Neural cell (in vitro differentiated cells): ENCODE data around the gene TTC39A. TPM values are rescaled to one million over a fixed set of nuclear protein-coding genes. Genes with fewer than 3 reads are reported as not detected.

ENCODE experiments used
- H2AFZ ChIP-seq: fragments of 200-600, 300-800 bp; sonication (generic), shearing (Covaris generic); 2 replicates; pipeline ENCODE4 v1.6.0; 2014; ENCODE audit warnings: low read depth, mild to moderate bottlenecking, antibody characterized with exemption, low read length, moderate library complexity
- H3F3A ChIP-seq: fragments of 200-600 bp; shearing (Covaris generic); 2 replicates; pipeline ENCODE4 v1.6.1; 2016; ENCODE audit warnings: mild to moderate bottlenecking, moderate library complexity, mixed read lengths, antibody characterized with exemption, low read length; ENCODE audit not compliant: insufficient read depth, poor library complexity, severe bottlenecking
- H3K27ac ChIP-seq: fragments of 200-600, 300-800 bp; sonication (generic), shearing (Covaris generic); 2 replicates; pipeline ENCODE4 v1.5.1; 2014; ENCODE audit warnings: mild to moderate bottlenecking, low read length, moderate library complexity
- H3K27me3 ChIP-seq: fragments of 300-800, 200-600 bp; sonication (generic), shearing (Covaris generic); 2 replicates; pipeline ENCODE4 v1.6.0; 2014; ENCODE audit warnings: mild to moderate bottlenecking, low read depth, low read length, moderate library complexity; ENCODE audit not compliant: insufficient read depth
- H3K36me3 ChIP-seq: fragments of 300-800, 200-600 bp; sonication (generic), shearing (Covaris generic); 2 replicates; pipeline ENCODE4 v1.5.1; 2014; ENCODE audit warnings: mild to moderate bottlenecking, antibody characterized with exemption, low read length, moderate library complexity; ENCODE audit not compliant: insufficient read depth
- H3K4me2 ChIP-seq: fragments of 300-800, 200-600 bp; sonication (generic), shearing (Covaris generic); 2 replicates; pipeline ENCODE4 v1.6.0; 2014; ENCODE audit warnings: mild to moderate bottlenecking, low read length
- H3K4me3 ChIP-seq: fragments of 300-800, 200-600 bp; sonication (generic), shearing (Covaris generic); 2 replicates; pipeline ENCODE4 v1.5.1; 2014; ENCODE audit warnings: mild to moderate bottlenecking, low read length, moderate library complexity
- H3K79me2 ChIP-seq: fragments of 200-600 bp; shearing (Covaris generic); replicated peaks from 2 replicates; pipeline ENCODE4 v1.6.0; 2014; ENCODE audit warnings: mild to moderate bottlenecking, low read length, moderate library complexity; ENCODE audit not compliant: insufficient read depth
- H3K9ac ChIP-seq: fragments of 300-800, 200-600 bp; sonication (generic), shearing (Covaris generic); 2 replicates; pipeline ENCODE4 v1.6.1; 2016; ENCODE audit warnings: mild to moderate bottlenecking, low read length, mixed read lengths
- H3K9me2 ChIP-seq: fragments of 200-600 bp; shearing (Covaris generic); 2 replicates; pipeline ENCODE4 v1.6.1; 2016; ENCODE audit warnings: mild to moderate bottlenecking, low read length, mixed read lengths; ENCODE audit not compliant: insufficient read depth
- H3K9me3 ChIP-seq: fragments of 200-600, 300-800 bp; sonication (generic), shearing (Covaris generic); 2 replicates; pipeline ENCODE4 v1.6.1; 2016; ENCODE audit warnings: mild to moderate bottlenecking, mixed run types, low read length, moderate library complexity, mixed read lengths
- H4K20me1 ChIP-seq: fragments of 200-600 bp; shearing (Covaris generic); 2 replicates; pipeline ENCODE4 v1.6.1; 2016; ENCODE audit warnings: mild to moderate bottlenecking, mixed run types; ENCODE audit not compliant: insufficient read depth
- CTCF ChIP-seq: fragments of 450-650 bp; IDR thresholded peaks from 2 replicates; pipeline ENCODE4 v1.5.1; 2014; ENCODE audit warnings: antibody characterized with exemption, mild to moderate bottlenecking, moderate library complexity; ENCODE audit not compliant: poor library complexity, severe bottlenecking
- EP300 ChIP-seq: fragments of 450-650 bp; conservative IDR thresholded peaks from 2 replicates; pipeline ENCODE4 v1.6.1; 2014; ENCODE audit warnings: antibody characterized with exemption, mild to moderate bottlenecking, moderate library complexity; ENCODE audit not compliant: poor library complexity, severe bottlenecking
- EZH2 ChIP-seq: fragments of 200-600, 300-800 bp; shearing (Covaris generic), sonication (generic); IDR thresholded peaks from 2 replicates; pipeline ENCODE4 v1.6.1; 2014; ENCODE audit warnings: antibody characterized with exemption, low read length, borderline replicate concordance, mild to moderate bottlenecking; ENCODE audit not compliant: insufficient read depth, poor library complexity, severe bottlenecking
- MXI1 ChIP-seq: fragments of 450-650 bp; conservative IDR thresholded peaks from 2 replicates; pipeline ENCODE4 v1.6.1; 2014; ENCODE audit warnings: antibody characterized with exemption, mild to moderate bottlenecking; ENCODE audit not compliant: poor library complexity, severe bottlenecking
- POLR2AphosphoS5 ChIP-seq: IDR thresholded peaks from 2 replicates; pipeline ENCODE4 v1.6.1; 2012
- RAD21 ChIP-seq: fragments of 450-650 bp; conservative IDR thresholded peaks from 2 replicates; pipeline ENCODE4 v1.6.1; 2014; ENCODE audit warnings: antibody characterized with exemption, mild to moderate bottlenecking, moderate library complexity
- REST ChIP-seq: IDR thresholded peaks from 2 replicates; pipeline ENCODE4 v1.6.1; 2012; ENCODE audit warnings: borderline replicate concordance
- SMC3 ChIP-seq: fragments of 450-650 bp; conservative IDR thresholded peaks from 2 replicates; pipeline ENCODE4 v1.6.1; 2014; ENCODE audit warnings: antibody characterized with exemption, mild to moderate bottlenecking, moderate library complexity; ENCODE audit not compliant: poor library complexity
- TAF1 ChIP-seq: IDR thresholded peaks from 2 replicates; pipeline ENCODE4 v1.6.1; 2012; ENCODE audit warnings: low read depth
- polyA plus RNA-seq: library from polyadenylated mRNA; depleted of rRNA; stranded (reverse); fragments of >200 nt; gene quantifications from 2 replicates; pipeline ENCODE4 v1.2.3, GENCODE V29; 2014

The TTC39A gene
- polyA plus RNA-seq, 1 donor from 2014 or later: 1.1 TPM

- H3K36me3 ChIP-seq: no peaks in the 10 kb centered on the region
- H3K9me3 ChIP-seq: no peaks in the 10 kb centered on the region
- peaks cover 52% of the 10 kb centered on the region for H3K79me2 ChIP-seq
- no peak overlapping the region for H3K9ac ChIP-seq
- no peaks in the 10 kb centered on the region for H4K20me1 ChIP-seq
- no peak overlapping the region for H3K4me2 ChIP-seq
- TF ChIP-seq RAD21 (no peak), TAF1 (no peak), EZH2 (no peak), MXI1 (no peak)
- no peak overlapping the region for H3K4me3 ChIP-seq
- no peaks in the 10 kb centered on the region for H3F3A ChIP-seq
- H3K27ac ChIP-seq: no peak overlapping the region
- H3K9me2 ChIP-seq: no peaks in the 10 kb centered on the region
- H2AFZ ChIP-seq: no peak overlapping the region
- no peaks in the 10 kb centered on the region for H3K27me3 ChIP-seq
Observed at GRCh38 chr1:51264451-51264850, 65.9 kb downstream of the TTC39A start.

GRCh38 chr1:51263147-51263877 is 67.0 kb downstream of the TTC39A start:
- H3K36me3 ChIP-seq: no peaks in the 10 kb centered on the region
- H4K20me1 ChIP-seq: no peaks in the 10 kb centered on the region
- no peaks in the 10 kb centered on the region for H3K9me3 ChIP-seq
- H3K9me2 ChIP-seq: no peaks in the 10 kb centered on the region
- H3K9ac ChIP-seq: no peak overlapping the region
- H3K27me3 ChIP-seq: no peaks in the 10 kb centered on the region
- TF ChIP-seq MXI1: no peak
- TF ChIP-seq CTCF: no peak
- no peak for TF ChIP-seq REST
- TF ChIP-seq TAF1: no peak
- TF ChIP-seq POLR2AphosphoS5: no peak
- TF ChIP-seq EZH2: no peak
- no peak overlapping the region for H3K27ac ChIP-seq
- H3F3A ChIP-seq: no peaks in the 10 kb centered on the region
- peaks cover 58% of the 10 kb centered on the region for H3K79me2 ChIP-seq
- no peak overlapping the region for H3K4me2 ChIP-seq
- no peak overlapping the region for H3K4me3 ChIP-seq
- H2AFZ ChIP-seq: no peak overlapping the region

GRCh38 chr1:51255331-51255730 is 75.0 kb downstream of the TTC39A start:
- Histone ChIP-seq H3K9me3 (no peaks in the 10 kb centered on the region), H4K20me1 (no peaks in the 10 kb centered on the region), H3K27ac (no peak overlapping the region), H3K9ac (no peak overlapping the region), H3K36me3 (no peaks in the 10 kb centered on the region), H3K79me2 (peaks cover 72% of the 10 kb centered on the region), H3K4me3 (no peak overlapping the region), H3F3A (no peaks in the 10 kb centered on the region), H3K27me3 (no peaks in the 10 kb centered on the region), H3K9me2 (no peaks in the 10 kb centered on the region), H3K4me2 (no peak overlapping the region), H2AFZ (no peak overlapping the region)
- no peak for TF ChIP-seq MXI1
- TF ChIP-seq REST: no peak
- no peak for TF ChIP-seq TAF1
- TF ChIP-seq CTCF: no peak
- no peak for TF ChIP-seq EZH2
- no peak for TF ChIP-seq SMC3
- no peak for TF ChIP-seq RAD21
- TF ChIP-seq POLR2AphosphoS5: no peak
- TF ChIP-seq EP300: no peak
